Stimulated activated naive CD4-positive, alpha-beta T cell treated with Interleukin-2 at 50 U/mL for 16 hours (primary cell): ENCODE results near the gene IFI35.
"Not testable (repeated sequence)": the region's sequence is repeated elsewhere in the genome, so short reads cannot be mapped to it uniquely, and the experiment has no call there.

ENCODE experiments used
- DNase-seq: peaks from one replicate; lab custom pipeline; 2025; lab: John Stamatoyannopoulos, UW

The IFI35 gene

DNA sequence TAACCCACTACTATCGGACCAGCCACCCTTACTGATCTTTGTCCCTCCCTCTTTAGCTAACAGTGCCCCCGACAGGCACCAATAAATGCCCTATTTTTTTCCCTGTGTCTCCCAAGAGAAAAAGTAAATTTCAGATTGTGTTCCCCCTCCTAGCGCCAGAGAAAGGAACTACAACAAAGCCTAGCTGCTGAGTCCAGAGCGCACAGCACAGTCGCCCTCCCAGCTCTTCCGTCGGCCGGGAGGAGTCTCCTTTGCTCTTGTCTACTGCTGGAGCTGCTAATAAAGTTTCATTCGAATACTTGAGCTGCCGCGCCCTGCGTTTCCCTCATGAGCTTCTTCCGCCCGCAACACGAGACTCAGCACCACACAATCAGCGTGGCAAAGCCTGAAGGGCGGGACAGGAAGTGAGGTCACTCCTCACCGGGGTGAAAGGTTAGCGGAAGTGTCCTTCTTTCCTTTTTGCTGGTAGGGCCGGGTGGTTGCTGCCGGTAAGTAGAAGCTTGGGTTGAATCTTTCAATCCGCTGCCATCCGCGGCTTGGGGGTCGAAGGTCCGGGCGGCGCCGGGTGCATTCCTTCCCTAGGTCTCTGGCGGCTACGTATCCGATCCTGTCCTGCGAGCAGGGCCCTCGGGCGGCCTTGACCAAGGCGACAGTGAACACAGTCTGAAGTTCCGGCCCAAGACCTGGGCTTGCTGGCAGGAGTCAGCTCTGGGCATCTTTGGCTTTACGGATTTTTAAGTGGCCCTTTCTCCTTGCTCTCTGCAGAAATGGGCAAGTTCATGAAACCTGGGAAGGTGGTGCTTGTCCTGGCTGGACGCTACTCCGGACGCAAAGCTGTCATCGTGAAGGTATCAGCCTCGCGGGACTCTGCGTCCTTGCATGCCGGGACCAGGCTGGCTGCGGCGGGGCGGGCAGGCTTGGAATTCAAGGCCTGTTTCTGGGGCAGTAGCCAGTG lies 8.3 kb upstream of the IFI35 start, which contains the start of gene RPL27:
RPL27 (plus strand) TSS at position 436 of the 955 bp plus-strand sequence; CDS start at position 768, 332 bp downstream.
- peak; percentile 97 for DNase-seq

DNA sequence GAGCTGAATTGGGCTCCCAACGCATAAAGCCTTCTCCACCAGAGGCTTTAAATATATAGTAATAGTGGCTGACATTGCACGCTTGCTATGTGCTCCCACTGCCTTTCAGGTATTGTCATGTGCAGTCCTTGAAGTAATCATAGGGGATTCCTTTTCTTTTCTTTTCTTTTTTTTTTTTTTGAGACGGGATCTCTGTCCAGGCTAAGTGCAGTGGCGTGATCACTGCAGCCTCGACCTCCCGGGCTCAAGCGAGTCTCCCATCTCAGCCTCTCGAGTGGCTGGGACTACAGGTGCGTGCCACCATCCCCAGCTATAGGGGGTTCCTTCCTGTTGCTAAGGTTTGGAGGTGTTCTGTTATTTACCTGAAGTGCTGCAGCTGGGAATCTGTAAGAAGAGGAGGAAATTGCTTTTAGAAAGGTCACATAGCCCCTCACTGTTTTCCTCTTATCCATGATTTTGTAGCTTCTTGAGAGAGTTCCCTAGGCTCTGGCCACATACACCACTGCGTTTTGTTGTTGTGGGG lies 7.5 kb upstream of the IFI35 start:
- no peak for DNase-seq

DNA sequence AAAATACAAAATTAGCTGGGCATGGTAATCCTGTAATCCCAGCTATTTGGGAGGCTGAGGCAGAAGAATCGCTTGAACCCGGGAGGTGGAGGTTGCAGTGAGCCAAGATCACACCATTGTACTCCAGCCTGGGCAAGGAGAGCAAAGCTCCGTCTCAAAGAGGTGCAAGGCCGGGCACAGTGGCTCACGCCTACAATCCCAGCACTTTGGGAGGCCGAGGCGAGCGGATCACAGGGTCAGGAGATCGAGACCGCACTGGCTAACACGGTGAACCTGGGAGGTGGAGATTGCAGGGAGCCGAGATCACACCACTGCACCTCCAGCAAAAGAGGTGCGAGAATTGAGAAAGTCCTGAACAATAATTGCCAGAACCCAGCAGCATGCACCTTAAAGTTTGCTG lies 5.7 kb upstream of the IFI35 start:
- not testable (repeated sequence) for DNase-seq

DNA sequence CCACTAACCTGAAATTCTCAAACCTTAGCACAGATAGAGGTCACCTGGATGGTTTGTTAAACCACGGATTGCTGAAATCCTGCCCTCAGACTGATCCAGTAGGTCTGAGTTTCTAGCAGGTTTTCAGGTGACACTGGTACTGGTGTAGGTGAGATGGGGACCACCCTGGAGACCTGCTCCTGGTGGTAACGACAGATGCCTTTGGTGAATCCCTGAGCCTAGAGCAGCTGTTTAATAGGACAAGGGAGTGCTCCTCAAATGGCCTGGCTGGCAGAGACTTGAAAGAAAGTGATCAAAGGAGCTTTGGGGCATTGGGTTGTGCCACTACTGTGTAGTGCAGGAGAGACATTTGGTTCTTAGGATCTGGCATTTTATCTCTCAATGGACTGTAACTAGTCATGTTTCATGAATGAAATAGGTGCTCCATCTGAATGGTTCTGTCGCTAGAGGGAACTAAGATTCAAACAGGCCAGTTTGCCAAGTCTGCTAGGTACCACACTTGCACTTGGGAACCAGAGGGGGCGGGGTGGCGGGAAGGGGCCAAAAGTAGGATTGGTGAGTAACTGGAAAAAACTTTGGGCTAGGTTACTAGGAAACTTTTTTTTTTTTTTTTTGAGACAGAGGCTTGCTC lies 2.9 kb upstream of the IFI35 start:
- no peak for DNase-seq

DNA sequence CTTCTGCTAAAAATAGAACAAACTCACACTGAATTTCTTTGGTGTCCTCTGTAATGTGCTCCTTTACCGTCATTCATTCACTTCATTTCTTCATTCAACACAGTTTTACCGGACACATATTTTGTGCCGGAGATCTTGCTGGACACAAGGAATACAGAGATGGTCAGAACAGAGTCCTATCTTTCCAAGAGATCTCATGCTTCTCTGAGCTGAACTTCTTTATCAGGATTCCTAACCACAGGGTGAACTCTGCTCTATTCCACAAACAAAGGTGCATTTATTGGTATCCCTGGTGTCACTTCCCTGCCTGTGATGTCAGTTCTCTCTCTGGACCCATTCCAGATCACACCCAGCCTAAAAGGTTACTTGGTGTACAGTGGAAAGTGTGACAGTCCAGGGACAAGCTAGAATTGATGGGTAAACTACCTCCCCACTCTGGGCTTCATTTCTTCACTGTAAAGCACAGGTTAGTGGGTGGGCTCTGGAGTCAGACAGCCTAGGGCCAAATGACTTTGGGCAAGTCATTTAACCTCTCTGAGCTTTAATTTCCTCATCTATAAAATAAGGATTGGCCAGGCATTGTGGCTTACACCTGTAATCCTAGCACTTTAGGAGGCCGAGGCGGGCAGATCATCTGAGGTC lies 4.2 kb downstream of the IFI35 start:
- no peak for DNase-seq

DNA sequence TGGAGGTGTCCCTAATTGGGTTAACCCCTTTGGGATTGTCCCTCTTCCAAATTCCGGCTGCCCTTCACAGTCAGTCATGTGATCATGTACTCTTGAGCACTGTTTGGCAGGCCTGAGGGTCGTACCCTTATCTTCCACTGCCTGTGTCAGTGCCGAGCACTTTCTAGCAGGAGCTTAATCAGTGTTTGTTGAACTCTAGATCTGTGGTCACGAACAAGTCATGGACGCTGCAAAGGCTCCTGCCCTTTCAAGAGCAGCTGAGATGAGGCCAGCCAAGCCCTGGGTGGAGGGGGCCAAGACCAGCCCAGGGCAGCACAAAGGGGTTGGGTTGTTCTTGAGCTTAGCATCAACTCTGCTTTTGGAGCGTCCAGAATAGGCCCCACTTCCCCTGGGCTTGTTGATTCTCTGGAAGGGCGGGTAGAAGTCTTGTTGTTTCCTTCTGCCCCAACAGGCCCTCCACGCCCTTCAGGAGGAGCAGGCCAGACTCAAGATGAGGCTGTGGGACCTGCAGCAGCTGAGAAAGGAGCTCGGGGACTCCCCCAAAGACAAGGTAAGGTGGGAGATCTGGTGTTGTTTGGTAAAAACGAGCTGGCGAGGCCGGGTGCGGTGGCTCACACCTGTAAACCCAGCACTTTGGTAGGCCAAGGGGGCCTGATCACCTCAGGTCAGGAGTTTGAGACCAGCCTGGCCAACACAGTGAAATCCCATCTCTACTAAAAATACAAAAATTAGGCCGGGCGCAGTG lies 5.3 kb downstream of the IFI35 start:
- no peak for DNase-seq

DNA sequence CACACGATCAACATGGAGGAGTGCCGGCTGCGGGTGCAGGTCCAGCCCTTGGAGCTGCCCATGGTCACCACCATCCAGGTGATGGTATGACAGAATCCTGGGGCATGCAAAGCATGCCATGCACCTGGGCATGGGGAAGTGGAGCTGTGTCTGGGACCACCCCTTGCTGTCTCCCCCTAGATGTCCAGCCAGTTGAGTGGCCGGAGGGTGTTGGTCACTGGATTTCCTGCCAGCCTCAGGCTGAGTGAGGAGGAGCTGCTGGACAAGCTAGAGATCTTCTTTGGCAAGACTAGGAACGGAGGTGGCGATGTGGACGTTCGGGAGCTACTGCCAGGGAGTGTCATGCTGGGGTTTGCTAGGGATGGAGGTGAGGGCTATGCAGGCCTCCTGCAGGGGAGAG lies 6.7 kb downstream of the IFI35 start:
- no peak for DNase-seq

DNA sequence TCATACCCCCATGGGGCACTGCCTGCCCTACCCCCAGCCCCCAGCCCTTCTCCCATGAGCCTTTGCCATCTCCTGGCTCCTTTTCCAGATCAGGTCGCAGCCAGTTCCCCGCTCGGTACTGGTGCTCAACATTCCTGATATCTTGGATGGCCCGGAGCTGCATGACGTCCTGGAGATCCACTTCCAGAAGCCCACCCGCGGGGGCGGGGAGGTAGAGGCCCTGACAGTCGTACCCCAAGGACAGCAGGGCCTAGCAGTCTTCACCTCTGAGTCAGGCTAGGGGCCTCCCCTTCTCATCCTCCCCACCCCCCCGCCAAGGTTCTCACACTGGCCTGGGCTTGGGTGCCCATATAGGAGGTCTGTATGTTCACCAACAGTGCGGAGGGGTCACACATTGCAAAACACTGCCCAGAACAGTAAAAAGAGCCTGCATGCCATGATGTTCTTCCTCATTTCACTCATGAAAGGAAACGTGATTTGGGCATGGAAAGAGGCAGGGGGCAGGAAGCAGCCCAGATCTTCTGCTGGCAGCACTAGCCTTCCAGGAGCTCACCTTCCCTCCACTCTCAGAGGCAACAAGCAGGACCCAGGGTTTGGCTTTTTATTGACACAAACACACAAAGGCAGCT lies 7.5 kb downstream of the IFI35 start:
- no peak for DNase-seq

DNA sequence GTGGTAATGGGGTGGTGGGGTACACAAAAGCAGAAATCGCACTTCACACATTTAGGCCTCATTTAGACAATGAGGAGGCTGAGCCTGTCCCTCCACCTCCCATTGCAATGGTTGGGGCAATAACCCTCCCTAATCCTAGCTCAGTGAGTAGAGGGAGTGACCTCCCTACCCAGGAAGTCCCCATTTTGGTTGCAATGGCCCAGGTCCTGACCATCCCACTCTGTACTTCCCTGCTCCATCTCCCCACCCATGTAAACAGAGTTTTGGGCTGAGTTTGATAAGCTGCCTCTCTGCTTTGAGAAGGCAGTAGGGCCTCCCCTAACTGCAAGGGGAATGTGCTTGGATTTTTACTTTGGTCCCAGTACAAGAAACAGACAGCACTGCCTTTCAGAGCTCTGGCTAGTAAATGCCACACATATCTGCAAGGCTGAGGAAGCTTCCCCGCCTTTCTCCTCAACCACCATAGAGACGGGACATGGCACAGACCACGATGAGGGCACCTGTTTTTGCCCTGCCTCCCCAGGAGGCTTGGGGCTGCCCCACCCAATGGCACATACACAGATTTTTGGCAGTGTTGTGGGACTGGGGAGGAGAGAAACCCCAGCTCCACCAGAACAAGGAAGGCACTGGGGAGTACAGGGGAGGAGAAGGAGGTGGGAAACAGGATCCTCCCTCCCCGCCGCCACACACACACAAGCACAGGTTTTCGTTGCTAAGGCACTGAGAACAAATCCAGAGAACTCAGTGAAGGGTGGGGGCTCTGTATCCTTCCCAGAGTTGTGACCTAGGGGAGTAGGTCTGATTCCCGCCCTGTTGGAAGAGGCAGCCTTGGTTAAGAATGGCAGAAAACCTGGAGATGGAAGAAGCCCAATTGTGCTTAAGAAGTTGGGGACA lies 8.3 kb downstream of the IFI35 start:
- DNase-seq: no peak

DNA sequence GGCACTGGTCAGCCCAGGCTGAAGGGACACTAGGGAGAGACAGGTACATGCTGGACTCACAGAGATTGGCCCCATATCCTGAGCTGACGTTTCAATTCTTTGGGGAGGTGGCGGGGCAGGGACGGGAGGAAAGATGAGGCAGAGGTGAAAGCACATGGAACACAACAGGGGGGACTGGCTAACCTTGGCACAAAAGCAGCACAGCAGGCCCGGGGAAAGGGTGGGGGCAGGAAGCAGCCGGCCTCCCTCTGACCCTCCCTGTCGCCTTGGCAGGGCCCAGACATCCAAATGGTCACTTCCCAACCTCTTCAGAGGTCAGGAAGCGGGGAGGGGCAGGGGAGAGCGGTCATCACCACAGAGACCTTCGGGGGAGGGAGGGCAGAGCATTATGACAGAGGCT lies 9.0 kb downstream of the IFI35 start:
- DNase-seq: no peak

DNA sequence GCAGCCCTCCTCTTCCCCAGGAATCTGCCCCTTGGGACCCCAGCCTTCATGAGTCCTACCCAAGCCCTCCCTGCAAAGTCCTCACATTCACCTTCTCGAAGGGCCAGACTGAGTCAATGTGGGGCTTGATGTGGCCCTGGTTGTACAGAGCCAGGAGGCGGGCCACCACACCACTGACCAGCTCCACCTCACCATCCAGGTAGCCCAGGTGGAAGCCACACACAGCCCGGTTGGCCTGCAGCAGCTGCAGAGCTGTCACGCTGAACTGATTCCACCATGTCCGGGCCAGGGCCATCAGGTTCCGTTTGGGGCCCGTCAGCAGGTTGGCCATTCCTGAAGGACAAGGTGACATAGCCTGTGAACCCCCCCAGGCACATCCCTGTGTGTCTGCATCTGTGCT lies 9.6 kb downstream of the IFI35 start:
- no peak for DNase-seq

DNA sequence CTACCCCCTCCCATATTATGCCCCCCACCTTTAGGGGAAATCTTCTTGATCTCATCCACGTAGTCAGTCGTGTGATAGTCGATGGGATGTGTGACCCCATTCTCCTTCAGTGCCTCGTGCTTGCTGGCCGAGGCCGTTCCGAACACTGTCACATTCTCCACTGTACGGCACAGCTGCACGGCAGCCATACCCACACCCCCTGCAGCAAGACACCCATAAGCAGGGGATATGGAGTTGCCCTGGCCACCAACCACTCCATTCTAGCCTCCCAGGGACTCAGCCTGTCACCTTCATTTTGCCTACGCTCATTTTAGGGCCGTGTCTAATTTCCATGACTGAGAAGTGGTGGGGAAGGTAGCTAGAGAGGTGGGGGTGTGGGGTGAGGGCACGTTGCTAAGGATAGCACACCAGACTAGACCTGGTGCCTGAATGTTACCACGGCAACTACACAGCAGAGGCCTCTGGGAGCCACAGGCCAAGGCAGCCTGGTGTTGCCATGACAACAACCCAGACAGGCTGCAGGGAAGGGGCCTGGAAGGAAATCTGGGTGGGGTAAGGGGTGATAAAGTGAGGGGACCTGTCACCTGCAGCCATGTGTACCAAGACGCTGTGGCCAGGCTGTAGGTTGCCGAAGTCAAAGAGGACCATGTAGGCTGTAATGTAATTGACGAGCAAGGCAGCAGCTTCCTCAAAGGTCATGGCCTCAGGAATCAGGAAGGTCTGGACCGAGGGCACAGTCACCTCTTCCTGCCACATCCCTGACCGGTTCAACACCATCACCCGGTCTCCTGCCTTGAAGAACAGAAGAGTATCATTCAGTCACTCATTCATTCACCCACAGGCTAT lies 11.6 kb downstream of the IFI35 start:
- peak; percentile 10 for DNase-seq

DNA sequence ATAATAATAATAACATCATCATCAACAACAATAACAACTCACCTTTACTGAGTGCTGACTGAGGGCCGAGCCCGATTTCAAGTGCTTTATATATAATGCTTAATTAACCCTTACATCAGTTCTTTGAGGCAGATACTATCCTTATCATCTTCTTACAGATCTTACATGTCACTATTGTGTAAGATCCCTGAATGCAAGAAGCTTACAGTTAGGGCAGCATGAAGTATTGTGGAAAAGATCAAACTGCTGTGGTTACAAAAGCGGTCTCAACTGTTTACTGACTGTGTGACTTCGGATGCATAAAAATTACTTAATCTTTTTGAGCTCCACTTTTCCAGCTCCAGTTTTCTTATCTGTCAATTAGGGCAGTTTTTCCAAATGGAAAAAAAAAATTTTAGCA lies 12.3 kb downstream of the IFI35 start:
- no peak for DNase-seq

DNA sequence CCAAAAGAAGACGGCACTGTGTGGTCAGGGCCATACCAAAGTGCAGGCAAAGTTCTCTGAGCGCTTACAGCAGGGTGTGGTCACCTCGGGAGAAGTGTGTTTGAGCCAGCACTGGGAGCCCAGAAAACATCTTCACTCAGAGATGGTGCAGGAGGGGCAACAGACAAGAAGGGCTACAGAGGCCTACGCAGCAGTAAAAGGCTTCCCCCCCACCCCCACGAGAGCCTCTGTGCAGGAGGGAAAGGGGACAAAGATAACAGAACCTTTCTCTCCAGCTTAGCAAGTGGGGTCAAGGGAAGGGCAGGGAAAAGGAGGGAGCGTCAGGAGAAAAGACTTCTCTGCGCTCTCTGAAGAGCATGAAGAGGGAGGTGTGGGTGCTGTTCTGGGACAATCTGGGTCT lies 12.8 kb downstream of the IFI35 start:
- DNase-seq: no peak

DNA sequence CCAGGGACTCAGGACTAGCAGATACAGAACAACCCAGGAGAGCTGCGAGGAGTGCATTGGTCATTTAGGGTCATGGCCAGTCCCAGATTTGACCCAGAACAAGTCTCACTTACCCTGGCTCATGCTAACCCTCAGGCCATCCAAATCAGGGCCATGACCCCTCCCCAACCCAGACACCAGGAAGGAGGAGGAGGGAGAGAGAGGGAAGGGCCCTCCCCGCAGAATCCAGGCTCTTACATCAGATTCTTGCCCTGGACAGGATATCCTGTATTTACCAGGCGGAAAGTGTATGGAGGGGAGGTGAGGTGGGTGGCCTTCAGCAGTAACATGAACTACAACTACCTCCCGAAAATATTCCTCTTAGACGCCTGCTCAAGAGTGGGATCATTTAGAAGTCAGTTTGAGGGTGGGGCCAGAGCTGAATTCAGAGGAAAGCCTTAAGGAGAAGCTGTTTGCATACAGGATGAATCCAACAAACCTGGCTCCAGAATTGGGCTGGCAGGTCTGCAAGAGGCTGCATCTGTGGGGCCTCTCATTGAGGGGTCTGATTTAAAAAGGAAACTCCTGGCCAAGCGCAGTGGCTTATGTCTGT lies 13.5 kb downstream of the IFI35 start:
- DNase-seq: no peak

DNA sequence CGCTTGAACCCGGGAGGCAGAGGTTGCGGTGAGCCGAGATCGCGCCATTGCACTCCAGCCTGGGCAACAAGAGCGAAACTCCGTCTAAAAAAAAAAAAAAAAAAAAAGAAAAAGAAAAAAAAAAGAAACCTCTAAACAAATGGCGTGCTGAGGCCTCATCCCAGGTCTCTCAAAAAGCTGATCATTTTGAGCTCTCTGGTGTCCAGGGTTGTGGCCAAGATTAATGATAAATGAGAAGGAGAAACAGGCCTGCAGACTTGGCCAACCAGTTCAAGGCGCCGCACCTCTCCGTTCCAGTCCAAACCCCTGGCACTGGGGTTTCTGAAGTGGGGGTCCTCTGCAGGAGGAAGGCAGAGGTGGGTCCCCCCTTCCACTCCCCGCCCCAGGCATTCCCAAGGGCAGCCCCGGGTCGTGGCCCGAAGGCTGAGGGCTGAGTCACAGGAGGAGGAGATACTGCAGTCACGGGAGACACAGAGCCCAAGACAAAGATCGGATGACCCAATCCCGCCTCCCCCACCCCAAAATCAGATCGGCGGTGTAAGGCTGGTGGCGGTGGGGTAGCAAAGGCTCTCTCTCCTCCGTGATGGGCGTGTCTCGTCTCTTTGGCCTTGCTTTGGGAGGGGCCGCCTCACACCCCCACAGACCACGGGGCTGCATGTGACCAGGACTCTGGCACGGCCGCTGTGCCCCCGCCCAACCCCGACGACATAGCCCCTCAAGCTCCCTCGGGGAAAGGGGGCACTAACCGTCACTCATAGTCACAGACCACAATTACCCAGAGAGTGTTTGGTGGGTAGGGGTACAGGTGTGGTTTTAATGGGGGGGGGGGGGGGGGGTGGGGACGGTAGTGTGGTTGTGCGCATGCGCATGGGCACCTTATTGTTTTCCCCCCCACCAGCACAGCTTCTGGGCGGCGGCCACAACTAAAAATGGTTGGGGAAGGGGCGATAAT lies 14.5 kb downstream of the IFI35 start:
- DNase-seq: peak; percentile 48

DNA sequence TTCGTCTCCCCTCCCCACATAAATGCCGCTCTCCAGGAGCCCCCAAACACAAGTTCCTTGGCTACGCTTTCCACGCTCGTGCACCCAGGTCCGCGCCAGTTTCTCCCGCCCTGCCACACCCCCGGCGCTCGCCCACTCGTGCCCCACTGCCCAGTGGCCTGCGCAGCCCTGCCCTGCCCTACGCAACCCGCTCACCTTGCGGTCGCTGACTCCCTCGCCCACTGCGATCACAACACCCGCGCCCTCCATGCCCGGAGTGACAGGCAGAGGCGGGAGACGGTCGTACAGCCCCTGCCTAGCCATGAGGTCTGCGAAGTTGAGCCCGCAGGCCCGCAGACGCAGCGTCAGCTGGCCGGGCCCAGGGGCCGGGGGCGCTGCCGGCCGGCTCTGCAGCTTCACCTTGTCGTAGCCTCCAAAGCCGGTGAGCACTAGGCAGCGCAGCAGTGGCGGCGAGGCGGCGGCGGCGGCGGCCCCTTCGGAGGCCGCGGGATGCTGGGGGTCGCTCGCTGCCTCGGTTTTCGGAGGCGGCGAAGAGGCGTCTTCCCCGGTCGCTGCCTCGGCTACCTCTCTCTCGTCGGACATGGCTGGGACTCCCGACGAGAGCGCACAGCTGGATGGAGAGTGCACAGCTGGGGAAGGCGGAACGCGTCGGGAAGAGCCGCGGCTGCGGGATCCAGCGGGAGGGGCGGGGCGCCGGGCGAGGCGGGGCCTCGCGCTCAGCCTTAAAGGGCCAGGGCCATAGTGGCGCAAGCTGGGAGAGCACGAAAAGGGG lies 15.3 kb downstream of the IFI35 start, which contains the start of gene VAT1:
VAT1 (minus strand) TSS at position 645 of the 772 bp plus-strand sequence; CDS start at position 582, 63 bp downstream.
- peak; percentile 61 for DNase-seq
